IMR-90 (cell line): ENCODE data around the gene ADGB. TPM values are rescaled to one million over a fixed set of nuclear protein-coding genes. Genes with fewer than 3 reads are reported as not detected.
"Not testable (repeated sequence)": the region's sequence is repeated elsewhere in the genome, so short reads cannot be mapped to it uniquely, and the experiment has no call there.

Source experiments
- ATAC-seq: fragments of 200-7000 bp; cut with Tn5 transposase; 2 replicates; pipeline ENCODE4 v1.9.1; 2020; ENCODE audit warnings: low read depth, mild to moderate bottlenecking, moderate library complexity
- BruUV-seq: library from RNA; stranded (reverse); fragments of 400-500 nt; replicated peaks from 2 replicates; lab custom pipeline; 2021; lab: Mats Ljungman, UMichigan
- CTCF ChIA-PET: fragments of 300-600 bp; formaldehyde crosslinking; extraction: SDS; loops from one replicate; lab custom pipeline; 2021; ENCODE audit warnings: antibody characterized with exemption; lab: Yijun Ruan, JAX
- POLR2A ChIA-PET: fragments of 300-600 bp; sonication (Branson Sonifier 250); formaldehyde crosslinking; loops from one replicate; lab custom pipeline; 2022; ENCODE audit warnings: antibody characterized with exemption; ENCODE audit not compliant: unreplicated experiment; lab: Charles Lee
- DNase-seq: peaks from one replicate; pipeline ENCODE4 v3.0.0; 2013
- H2AFZ ChIP-seq: replicated peaks from 2 replicates; pipeline ENCODE3; 2013; ENCODE audit warnings: low read length, mild to moderate bottlenecking; ENCODE audit not compliant: poor library complexity
- H2AK5ac ChIP-seq: 2 replicates; pipeline ENCODE4 v1.6.1; 2013; ENCODE audit warnings: low read depth, low read length, inconsistent platforms
- H2AK9ac ChIP-seq: replicated peaks from 2 replicates; pipeline ENCODE3; 2013; ENCODE audit warnings: mild to moderate bottlenecking, low read depth, low read length, moderate library complexity; ENCODE audit not compliant: poor library complexity
- H2BK120ac ChIP-seq: 2 replicates; pipeline ENCODE4 v1.6.1; 2013; ENCODE audit warnings: low read depth, low read length, inconsistent platforms
- H2BK15ac ChIP-seq: 3 replicates; pipeline ENCODE4 v1.6.1; 2013; ENCODE audit warnings: low read depth, low read length, inconsistent platforms
- H2BK20ac ChIP-seq: 2 replicates; pipeline ENCODE4 v1.6.1; 2013; ENCODE audit warnings: low read depth, mild to moderate bottlenecking, inconsistent platforms, low read length, moderate library complexity
- H2BK5ac ChIP-seq: 2 replicates; pipeline ENCODE4 v1.6.1; 2013; ENCODE audit warnings: mild to moderate bottlenecking, low read depth, low read length, inconsistent platforms; ENCODE audit not compliant: poor library complexity, severe bottlenecking
- H3K14ac ChIP-seq: replicated peaks from 2 replicates; pipeline ENCODE4 v1.6.1; 2013; ENCODE audit warnings: low read depth, low read length, inconsistent platforms
- H3K18ac ChIP-seq: 2 replicates; pipeline ENCODE4 v1.6.1; 2013; ENCODE audit warnings: low read depth, low read length, control low read depth
- H3K23ac ChIP-seq: 2 replicates; pipeline ENCODE4 v1.6.1; 2013; ENCODE audit warnings: low read depth, low read length, inconsistent platforms
- H3K27ac ChIP-seq: 2 replicates; pipeline ENCODE4 v1.5.1; 2013; ENCODE audit warnings: mild to moderate bottlenecking, control low read depth, low read length; ENCODE audit not compliant: insufficient read depth
- H3K27me3 ChIP-seq: 2 replicates; pipeline ENCODE4 v1.6.1; 2013; ENCODE audit warnings: low read length; ENCODE audit not compliant: control insufficient read depth, insufficient read depth
- H3K36me3 ChIP-seq: 2 replicates; pipeline ENCODE4 v1.6.1; 2013; ENCODE audit warnings: low read length, mixed read lengths; ENCODE audit not compliant: control insufficient read depth, insufficient read depth
- H3K4ac ChIP-seq: 2 replicates; pipeline ENCODE4 v1.6.1; 2013; ENCODE audit warnings: low read depth, low read length, inconsistent platforms
- H3K4me1 ChIP-seq: 2 replicates; pipeline ENCODE4 v1.6.1; 2013; ENCODE audit warnings: low read length, mixed read lengths; ENCODE audit not compliant: control insufficient read depth, insufficient read depth
- H3K4me2 ChIP-seq: 2 replicates; pipeline ENCODE4 v1.6.1; 2013; ENCODE audit warnings: low read depth, mild to moderate bottlenecking, control low read depth, low read length, moderate library complexity
- H3K4me3 ChIP-seq: 2 replicates; pipeline ENCODE4 v1.5.1; 2013; ENCODE audit warnings: low read depth, mild to moderate bottlenecking, control low read depth, low read length, moderate library complexity; ENCODE audit not compliant: insufficient read depth
- H3K56ac ChIP-seq: 2 replicates; pipeline ENCODE4 v1.6.1; 2013; ENCODE audit warnings: low read length, inconsistent platforms; ENCODE audit not compliant: insufficient read depth; ENCODE audit errors: extremely low read depth
- H3K79me1 ChIP-seq, 2 experiments: 2 replicates each; pipeline ENCODE4 v1.6.1; 2013; ENCODE audit warnings: low read length in 2 of 2, inconsistent platforms in 1 of 2, low read depth in 1 of 2
- H3K9ac ChIP-seq: 2 replicates; pipeline ENCODE4 v1.6.1; 2013; ENCODE audit warnings: low read depth, low read length, control low read depth
- H3K9me1 ChIP-seq: 2 replicates; pipeline ENCODE4 v1.6.1; 2013; ENCODE audit warnings: low read length, inconsistent platforms; ENCODE audit not compliant: insufficient read depth
- H3K9me3 ChIP-seq: 2 replicates; pipeline ENCODE4 v1.6.1; 2013; ENCODE audit warnings: low read length; ENCODE audit not compliant: control insufficient read depth, insufficient read depth
- H4K20me1 ChIP-seq: 2 replicates; pipeline ENCODE4 v1.6.1; 2013; ENCODE audit warnings: low read length, inconsistent platforms; ENCODE audit not compliant: insufficient read depth
- H4K5ac ChIP-seq: 2 replicates; pipeline ENCODE4 v1.6.1; 2013; ENCODE audit warnings: mild to moderate bottlenecking, low read depth, low read length, control low read depth
- H4K8ac ChIP-seq, 2 experiments: 2 replicates each; pipeline ENCODE4 v1.6.1; 2013; ENCODE audit warnings: low read depth in 2 of 2, low read length in 2 of 2, control low read depth in 1 of 2, inconsistent platforms in 1 of 2
- H4K91ac ChIP-seq: 2 replicates; pipeline ENCODE4 v1.6.1; 2013; ENCODE audit warnings: low read depth, low read length, inconsistent platforms; ENCODE audit not compliant: insufficient read depth
- CEBPB ChIP-seq: IDR thresholded peaks from 2 replicates; pipeline ENCODE4 v1.6.1; 2012; ENCODE audit warnings: low read depth, low read length, improper control_type of control experiment
- WGBS, 2 experiments: methylation state at CpG; one replicate each; pipeline versions ENCODE4 v1.1.5 to v1.1.7; 2013; ENCODE audit warnings: missing lambda C conversion rate in 2 of 2; ENCODE audit not compliant: insufficient read length in 1 of 2; ENCODE audit errors: extremely low coverage in 2 of 2; 5-methylcytosine and 5-hydroxymethylcytosine counted together
- dilution Hi-C: fragments of 300-500 bp; cut with HindIII; formaldehyde crosslinking; loops from one replicate; pipeline ENCODE4 v1.14.3; 2018; ENCODE audit warnings: low sequenced_read_pairs; ENCODE audit not compliant: unreplicated experiment
- in situ Hi-C: fragments of 300-500 bp; cut with MboI; formaldehyde crosslinking; loops from 3 replicates; pipeline ENCODE4 v1.14.3; 2019; ENCODE audit warnings: low sequenced_read_pairs, inconsistent platforms, mixed read lengths
- intact Hi-C: fragments of 100-400 bp; cut with micrococcal nuclease; formaldehyde crosslinking; loops from 2 replicates; pipeline ENCODE4 v1.10.0; 2022
- polyA plus RNA-seq, 3 experiments: library from polyadenylated mRNA; depleted of rRNA; stranded (reverse); fragments of >200 nt; gene quantifications; 2 replicates each; pipeline ENCODE4 v1.2.3, GENCODE V29; 2012; ENCODE audit warnings: low replicate concordance in 1 of 3
- total RNA-seq: library from RNA; depleted of rRNA; stranded (reverse); fragments of >200 nt; gene quantifications from 2 replicates; pipeline ENCODE4 v1.2.3, GENCODE V29; 2012

ADGB gene
- total and polyA plus RNA-seq, 2 of the 4 experiments (the other 2 are of a cell fraction), result not detected

- H3K4me2 ChIP-seq, H2AK5ac ChIP-seq, H3K23ac ChIP-seq, CTCF ChIA-PET, dilution Hi-C loops, ATAC-seq, H4K5ac ChIP-seq, BruUV-seq, H2AK9ac ChIP-seq, H4K20me1 ChIP-seq, H2BK15ac ChIP-seq, H2BK20ac ChIP-seq, DNase-seq, POLR2A ChIA-PET, H4K91ac ChIP-seq, H3K27ac ChIP-seq, H3K79me1 ChIP-seq, H3K9me1 ChIP-seq, H3K4ac ChIP-seq, H3K36me3 ChIP-seq, H2BK120ac ChIP-seq, H3K56ac ChIP-seq, H3K4me1 ChIP-seq, H3K9ac ChIP-seq, H3K18ac ChIP-seq, in situ Hi-C loops, H3K27me3 ChIP-seq, H2AFZ ChIP-seq, H4K8ac ChIP-seq, H2BK5ac ChIP-seq, intact Hi-C loops, H3K4me3 ChIP-seq, H3K9me3 ChIP-seq, H3K14ac ChIP-seq: not testable (repeated sequence)
- TF ChIP-seq CEBPB, result 0 out of 2 replicates have a peak, but pooled peaks have one; percentile 6
- WGBS, 2 experiments, result no CpG with 5 or more reads among the region's 18 CpGs
Measured at GRCh38 chr6:146815511-146816462, 217.0 kb downstream of the ADGB start.
